SU-DHL-6 (cell line): ENCODE measurements around the gene LLGL2.

Experiments used
- H2AFZ ChIP-seq: fragments of 200-600 bp; sonication (generic); 2 replicates; pipeline ENCODE4 v1.6.1; 2014; ENCODE audit warnings: low read depth, mild to moderate bottlenecking, moderate library complexity, mixed read lengths, antibody characterized with exemption, low read length; ENCODE audit not compliant: severe bottlenecking
- H3F3A ChIP-seq: fragments of 200-600 bp; shearing (Covaris generic); 2 replicates; pipeline ENCODE4 v1.6.0; 2016; ENCODE audit warnings: antibody characterized with exemption, mild to moderate bottlenecking; ENCODE audit not compliant: insufficient read depth
- H3K27ac ChIP-seq: fragments of 200-600 bp; sonication (generic); 2 replicates; pipeline ENCODE4 v1.5.1; 2016; ENCODE audit warnings: low read depth, mild to moderate bottlenecking, low read length, moderate library complexity, mixed read lengths
- H3K27me3 ChIP-seq: fragments of 200-600 bp; sonication (generic), shearing (Covaris generic); 2 replicates; pipeline ENCODE4 v1.6.0; 2014; ENCODE audit warnings: mild to moderate bottlenecking, low read length
- H3K36me3 ChIP-seq: fragments of 200-600 bp; sonication (generic); 2 replicates; pipeline ENCODE4 v1.6.1; 2014; ENCODE audit warnings: mild to moderate bottlenecking, low read length, mixed read lengths
- H3K4me2 ChIP-seq: fragments of 300-600, 200-600 bp; shearing (Covaris generic), sonication (generic); 2 replicates; pipeline ENCODE4 v1.6.0; 2014; ENCODE audit warnings: low read length, low read depth, mild to moderate bottlenecking; ENCODE audit not compliant: poor library complexity, severe bottlenecking
- H3K4me3 ChIP-seq: fragments of 200-600 bp; sonication (generic); 2 replicates; pipeline ENCODE4 v1.5.1; 2014; ENCODE audit warnings: antibody characterized with exemption, low read length, mild to moderate bottlenecking, mixed read lengths; ENCODE audit not compliant: insufficient read depth, poor library complexity, severe bottlenecking
- H3K79me2 ChIP-seq: fragments of 200-600 bp; sonication (generic); 2 replicates; pipeline ENCODE4 v1.6.1; 2014; ENCODE audit warnings: mild to moderate bottlenecking, low read length, moderate library complexity; ENCODE audit not compliant: insufficient read depth
- H3K9ac ChIP-seq: fragments of 200-600 bp; sonication (generic); 2 replicates; pipeline ENCODE4 v1.7.0; 2014; ENCODE audit warnings: mild to moderate bottlenecking, low read length
- H3K9me2 ChIP-seq: fragments of 200-600 bp; sonication (generic); replicated peaks from 2 replicates; pipeline ENCODE4 v1.6.1; 2014; ENCODE audit warnings: low read length; ENCODE audit not compliant: insufficient read depth
- H3K9me3 ChIP-seq: fragments of 200-600 bp; sonication (generic); 2 replicates; pipeline ENCODE4 v1.6.1; 2014; ENCODE audit warnings: low read length, mixed read lengths; ENCODE audit not compliant: insufficient read depth
- H4K20me1 ChIP-seq: fragments of 200-600 bp; sonication (generic); 2 replicates; pipeline ENCODE4 v1.6.1; 2014; ENCODE audit warnings: low read depth, mild to moderate bottlenecking, antibody characterized with exemption, low read length, moderate library complexity, mixed read lengths
- CTCF ChIP-seq: fragments of 200-600 bp; sonication (generic); IDR thresholded peaks from one replicate; pipeline ENCODE4 v1.5.1; 2017; ENCODE audit warnings: antibody characterized with exemption, mild to moderate bottlenecking, low read length, moderate library complexity; ENCODE audit not compliant: insufficient read depth, poor library complexity, severe bottlenecking
- EZH2phosphoT487 ChIP-seq: fragments of 200-600 bp; sonication (generic), shearing (Covaris generic); conservative IDR thresholded peaks from 2 replicates; pipeline ENCODE4 v1.6.1; 2018; ENCODE audit warnings: mild to moderate bottlenecking, antibody characterized with exemption, low read length, moderate library complexity, mixed read lengths

The LLGL2 gene

GRCh38 chr17:75542728-75543336 is 17.3 kb downstream of the LLGL2 start:
- H3K9me2 ChIP-seq, result no peaks in the 10 kb centered on the region
- no peak overlapping the region for H3K4me3 ChIP-seq
- no peaks in the 10 kb centered on the region for H3F3A ChIP-seq
- H4K20me1 ChIP-seq, result no peaks in the 10 kb centered on the region
- no peak overlapping the region for H3K4me2 ChIP-seq
- H3K9me3 ChIP-seq, result no peaks in the 10 kb centered on the region
- no peaks in the 10 kb centered on the region for H3K79me2 ChIP-seq
- no peaks in the 10 kb centered on the region for H3K36me3 ChIP-seq
- H3K9ac ChIP-seq, result no peak overlapping the region
- H3K27ac ChIP-seq, result no peak overlapping the region
- no peaks in the 10 kb centered on the region for H3K27me3 ChIP-seq
- H2AFZ ChIP-seq, result no peak overlapping the region
- TF ChIP-seq CTCF (no peak), EZH2phosphoT487 (no peak)

GRCh38 chr17:75544250-75544649 is 18.8 kb downstream of the LLGL2 start:
- Histone ChIP-seq H3K79me2 (no peaks in the 10 kb centered on the region), H3K9me3 (no peaks in the 10 kb centered on the region), H3F3A (no peaks in the 10 kb centered on the region), H3K9ac (no peak overlapping the region), H2AFZ (no peak overlapping the region), H4K20me1 (no peaks in the 10 kb centered on the region), H3K4me2 (no peak overlapping the region), H3K9me2 (no peaks in the 10 kb centered on the region), H3K36me3 (no peaks in the 10 kb centered on the region), H3K27ac (no peak overlapping the region), H3K27me3 (no peaks in the 10 kb centered on the region), H3K4me3 (no peak overlapping the region)
- no peak for TF ChIP-seq EZH2phosphoT487
- no peak for TF ChIP-seq CTCF

- Histone ChIP-seq H3K9ac (no peak overlapping the region), H2AFZ (no peak overlapping the region), H3K27me3 (no peaks in the 10 kb centered on the region), H3K4me3 (no peak overlapping the region), H3K9me2 (no peaks in the 10 kb centered on the region), H3K4me2 (no peak overlapping the region), H3K27ac (no peak overlapping the region), H3K9me3 (no peaks in the 10 kb centered on the region), H3K36me3 (no peaks in the 10 kb centered on the region), H3F3A (no peaks in the 10 kb centered on the region), H3K79me2 (no peaks in the 10 kb centered on the region), H4K20me1 (no peaks in the 10 kb centered on the region)
- no peak for TF ChIP-seq CTCF
- TF ChIP-seq EZH2phosphoT487, result no peak
Measured at GRCh38 chr17:75546181-75546580, 20.7 kb downstream of the LLGL2 start.

GRCh38 chr17:75547091-75547490 is 21.6 kb downstream of the LLGL2 start:
- H3K9me3 ChIP-seq, result no peaks in the 10 kb centered on the region
- no peaks in the 10 kb centered on the region for H3K79me2 ChIP-seq
- no peaks in the 10 kb centered on the region for H3K27me3 ChIP-seq
- no peak overlapping the region for H3K27ac ChIP-seq
- TF ChIP-seq EZH2phosphoT487, result no peak
- no peak for TF ChIP-seq CTCF
- H3K4me2 ChIP-seq, result no peak overlapping the region
- no peaks in the 10 kb centered on the region for H3F3A ChIP-seq
- H3K4me3 ChIP-seq, result no peak overlapping the region
- H2AFZ ChIP-seq, result no peak overlapping the region
- no peaks in the 10 kb centered on the region for H4K20me1 ChIP-seq
- H3K9me2 ChIP-seq, result no peaks in the 10 kb centered on the region
- H3K9ac ChIP-seq, result no peak overlapping the region
- no peaks in the 10 kb centered on the region for H3K36me3 ChIP-seq
